Neural progenitor cell (in vitro differentiated cells): ENCODE results near the gene ASPDH.

Experiments
- CTCF ChIP-seq: fragments of 200-600 bp; sonication (generic); IDR thresholded peaks from 2 replicates; pipeline ENCODE4 v1.5.1; 2017; ENCODE audit warnings: antibody characterized with exemption, mild to moderate bottlenecking
- EZH2 ChIP-seq: fragments of 200-600 bp; sonication (generic); IDR thresholded peaks from 2 replicates; pipeline ENCODE4 v1.6.1; 2017; ENCODE audit warnings: antibody characterized with exemption, mild to moderate bottlenecking, moderate library complexity
- EZH2phosphoT487 ChIP-seq: fragments of 200-600 bp; sonication (generic); IDR thresholded peaks from 2 replicates; pipeline ENCODE4 v1.6.1; 2017; ENCODE audit warnings: antibody characterized with exemption

DNA sequence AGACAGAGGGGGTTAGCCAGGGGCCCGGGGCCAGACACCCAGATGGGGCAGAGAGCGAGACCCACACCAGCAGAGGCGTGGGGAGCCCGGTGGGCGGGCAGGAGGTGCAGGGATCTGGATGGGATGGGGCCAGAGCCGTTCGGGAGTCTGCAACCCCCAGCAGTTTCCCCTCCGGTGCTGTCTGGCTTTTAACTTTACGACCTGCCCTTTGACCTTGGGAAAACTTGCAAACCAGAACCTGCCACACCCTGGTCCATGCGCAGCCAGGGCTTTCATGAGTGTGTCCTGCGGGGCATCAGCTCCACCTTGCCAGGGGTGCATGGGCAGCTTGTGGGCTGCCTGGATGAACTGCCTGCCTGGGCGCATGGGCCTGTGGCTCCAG, 12.5 kb downstream of the ASPDH start:
- TF ChIP-seq EZH2: no peak
- no peak for TF ChIP-seq CTCF
- no peak for TF ChIP-seq EZH2phosphoT487
